CD14-positive monocyte (primary cell): Measurements from ENCODE around the gene HTRA3. TPM values are rescaled to one million over a fixed set of nuclear protein-coding genes. Genes with fewer than 3 reads are reported as not detected.

ENCODE experiments used
- DNase-seq, 3 donors: peaks; one replicate each; pipeline ENCODE4 v3.0.0-alpha.2; 2011 to 2022
- H2AFZ ChIP-seq: 2 replicates; pipeline ENCODE4 v1.6.0; 2012; ENCODE audit warnings: mild to moderate bottlenecking, low read depth, low read length, inconsistent platforms; ENCODE audit not compliant: insufficient read depth, poor library complexity, severe bottlenecking
- H3K27ac ChIP-seq, 2 donors: 1 replicate in 1 of 2; 2 replicates in 1 of 2; pipeline ENCODE4 v1.5.1; 2012 to 2013; ENCODE audit warnings: low read length in 2 of 2, control low read depth in 1 of 2, inconsistent platforms in 1 of 2, low read depth in 1 of 2, mild to moderate bottlenecking in 1 of 2
- H3K27me3 ChIP-seq, 2 donors: one replicate each; pipeline versions ENCODE4 v1.6.0 to v1.6.1; 2011 to 2013; ENCODE audit warnings: low read length in 2 of 2; ENCODE audit not compliant: control insufficient read depth in 2 of 2, insufficient read depth in 2 of 2
- H3K36me3 ChIP-seq, 2 donors: replicated peaks in 1 of 2; 1 replicate in 1 of 2; 2 replicates in 1 of 2; pipeline versions ENCODE4 v1.5.1 to v1.6.1; 2012 to 2013; ENCODE audit warnings: low read length in 2 of 2, control low read depth in 1 of 2, inconsistent platforms in 1 of 2, mild to moderate bottlenecking in 1 of 2; ENCODE audit not compliant: insufficient read depth in 2 of 2, control insufficient read depth in 1 of 2
- H3K4me1 ChIP-seq, 2 donors: 1 replicate in 1 of 2; 2 replicates in 1 of 2; pipeline versions ENCODE4 v1.5.1 to v1.6.1; 2012 to 2013; ENCODE audit warnings: low read length in 2 of 2, control low read depth in 1 of 2, inconsistent platforms in 1 of 2, mild to moderate bottlenecking in 1 of 2, moderate library complexity in 1 of 2; ENCODE audit not compliant: insufficient read depth in 2 of 2, control insufficient read depth in 1 of 2
- H3K4me2 ChIP-seq: replicated peaks from 2 replicates; pipeline ENCODE3; 2012; ENCODE audit warnings: low read length, moderate library complexity, mild to moderate bottlenecking; ENCODE audit not compliant: poor library complexity, severe bottlenecking; ENCODE audit errors: extremely low read depth
- H3K4me3 ChIP-seq, 3 experiments: fragments of 200-600 bp in 1 of 3; sonication (generic) in 1 of 3; replicated peaks in 1 of 3; 1 replicate in 2 of 3; 2 replicates in 1 of 3; pipeline ENCODE4 v1.5.1; 2011 to 2013; ENCODE audit warnings: low read length in 3 of 3, mild to moderate bottlenecking in 3 of 3, control low read depth in 2 of 3, low read depth in 2 of 3, inconsistent platforms in 1 of 3, moderate library complexity in 1 of 3
- H3K79me2 ChIP-seq: 2 replicates; pipeline ENCODE4 v1.6.0; 2012; ENCODE audit warnings: mild to moderate bottlenecking, control low read depth, inconsistent platforms, low read length, moderate library complexity; ENCODE audit not compliant: insufficient read depth
- H3K9ac ChIP-seq: 2 replicates; pipeline ENCODE4 v1.6.0; 2017; ENCODE audit warnings: low read length, mild to moderate bottlenecking; ENCODE audit not compliant: insufficient read depth, poor library complexity, severe bottlenecking
- H3K9me3 ChIP-seq, 2 donors: replicated peaks in 1 of 2; 1 replicate in 1 of 2; 2 replicates in 1 of 2; pipeline versions ENCODE4 v1.5.1 to v1.6.1; 2012 to 2013; ENCODE audit warnings: low read length in 2 of 2, control low read depth in 1 of 2; ENCODE audit not compliant: control insufficient read depth in 1 of 2, insufficient read depth in 1 of 2
- H4K20me1 ChIP-seq: 2 replicates; pipeline ENCODE4 v1.6.0; 2012; ENCODE audit warnings: mild to moderate bottlenecking, low read length, control low read depth, moderate library complexity; ENCODE audit not compliant: insufficient read depth
- H3K27ac Mint-ChIP-seq, 7 donors: one replicate each; pipeline ENCODE4 v1.8.0; 2020; ENCODE audit warnings: mild to moderate bottlenecking in 7 of 7, mixed read lengths in 7 of 7, moderate library complexity in 6 of 7, inconsistent platforms in 2 of 7
- H3K27me3 Mint-ChIP-seq, 3 donors: one replicate each; pipeline ENCODE4 v1.8.0; 2021 to 2022; ENCODE audit warnings: low read depth in 3 of 3, mild to moderate bottlenecking in 3 of 3, mixed read lengths in 3 of 3, moderate library complexity in 3 of 3, inconsistent platforms in 1 of 3
- H3K36me3 Mint-ChIP-seq, 2 donors: one replicate each; pipeline ENCODE4 v1.8.0; 2020; ENCODE audit warnings: mixed read lengths in 2 of 2, inconsistent platforms in 1 of 2, mild to moderate bottlenecking in 1 of 2
- H3K4me1 Mint-ChIP-seq: one replicate; pipeline ENCODE4 v1.8.0; 2020; ENCODE audit warnings: mild to moderate bottlenecking, mixed read lengths
- H3K4me3 Mint-ChIP-seq, 2 donors: one replicate each; pipeline ENCODE4 v1.8.0; 2020; ENCODE audit warnings: mild to moderate bottlenecking in 2 of 2, mixed read lengths in 2 of 2, moderate library complexity in 1 of 2
- H3K9me3 Mint-ChIP-seq, 7 donors: one replicate each; pipeline ENCODE4 v1.8.0; 2020 to 2022; ENCODE audit warnings: mixed read lengths in 7 of 7, mild to moderate bottlenecking in 6 of 7, moderate library complexity in 6 of 7, inconsistent platforms in 2 of 7
- WGBS: methylation state at CpG from one replicate; pipeline ENCODE4 v1.1.5; 2013; ENCODE audit warnings: missing lambda C conversion rate; ENCODE audit not compliant: insufficient coverage; 5-methylcytosine and 5-hydroxymethylcytosine counted together
- intact Hi-C, 2 donors: fragments of 100-400 bp; cut with micrococcal nuclease; formaldehyde crosslinking; loops; one replicate each; pipeline versions ENCODE4 v1.15.0 to v1.15.1; 2023
- polyA plus RNA-seq, 3 donors: library from polyadenylated mRNA; depleted of rRNA in 1 of 3; unstranded in 2 of 3; stranded (reverse) in 1 of 3; fragments of 300-500 nt in 2 of 3; fragments of >200 nt in 1 of 3; fragmentation: Illumina TruSeq in 2 of 3; gene quantifications; 1 replicate in 2 of 3; 2 replicates in 1 of 3; pipeline ENCODE4 v1.2.3, GENCODE V29; 2012 to 2021
- TF ChIP-seq, protein P1 (sequence below): fragments of 200-600 bp; IDR thresholded peaks from one replicate; pipeline ENCODE4 v1.8.0; 2022; ENCODE audit warnings: antibody characterized with exemption, mild to moderate bottlenecking

HTRA3 gene
- polyA plus RNA-seq, 3 donors, result not detected

DNA sequence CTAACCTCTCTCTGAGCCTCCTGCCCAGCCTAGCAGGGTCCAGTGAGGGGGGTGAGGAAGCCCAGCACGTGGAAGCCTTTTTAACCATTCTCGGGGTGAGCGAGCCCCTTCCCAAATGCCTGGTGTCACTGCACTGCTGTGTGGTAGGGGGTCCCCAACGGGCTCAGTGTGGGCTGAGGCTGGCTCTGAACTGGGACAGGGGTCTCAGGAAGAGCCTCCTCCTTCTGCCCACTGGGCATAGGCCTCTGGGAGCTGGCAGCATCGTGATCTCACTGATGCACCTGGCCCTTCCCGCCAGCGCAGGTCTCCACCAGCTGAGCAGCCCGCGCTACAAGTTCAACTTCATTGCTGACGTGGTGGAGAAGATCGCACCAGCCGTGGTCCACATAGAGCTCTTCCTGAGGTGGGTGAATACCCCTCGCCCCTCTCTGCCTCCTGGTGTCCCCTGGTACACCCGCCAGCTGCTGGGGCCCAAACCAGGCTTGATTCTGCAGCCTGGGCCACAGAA, 12.6 kb downstream of the HTRA3 start:
- H3K27ac ChIP-seq, result no peak overlapping the region
- Mint-ChIP-seq H3K27ac (no peak overlapping the region), H3K36me3 (no peaks in the 10 kb centered on the region), H3K4me1 (peaks cover 26% of the 10 kb centered on the region), H3K27me3 (peaks cover 4 to 6% (median 6%) of the 10 kb centered on the region in 3 donors), H3K4me3 (no peak overlapping the region), H3K9me3 (peaks cover 0 to 3% (median under 1%) of the 10 kb centered on the region in 7 donors)
- no peak overlapping the region for H3K4me3 ChIP-seq
- intact Hi-C loops, result no loop called here
- H3K9ac ChIP-seq, result no peak overlapping the region
- H3K36me3 ChIP-seq, result no peaks in the 10 kb centered on the region
- TF ChIP-seq, protein P1, sequence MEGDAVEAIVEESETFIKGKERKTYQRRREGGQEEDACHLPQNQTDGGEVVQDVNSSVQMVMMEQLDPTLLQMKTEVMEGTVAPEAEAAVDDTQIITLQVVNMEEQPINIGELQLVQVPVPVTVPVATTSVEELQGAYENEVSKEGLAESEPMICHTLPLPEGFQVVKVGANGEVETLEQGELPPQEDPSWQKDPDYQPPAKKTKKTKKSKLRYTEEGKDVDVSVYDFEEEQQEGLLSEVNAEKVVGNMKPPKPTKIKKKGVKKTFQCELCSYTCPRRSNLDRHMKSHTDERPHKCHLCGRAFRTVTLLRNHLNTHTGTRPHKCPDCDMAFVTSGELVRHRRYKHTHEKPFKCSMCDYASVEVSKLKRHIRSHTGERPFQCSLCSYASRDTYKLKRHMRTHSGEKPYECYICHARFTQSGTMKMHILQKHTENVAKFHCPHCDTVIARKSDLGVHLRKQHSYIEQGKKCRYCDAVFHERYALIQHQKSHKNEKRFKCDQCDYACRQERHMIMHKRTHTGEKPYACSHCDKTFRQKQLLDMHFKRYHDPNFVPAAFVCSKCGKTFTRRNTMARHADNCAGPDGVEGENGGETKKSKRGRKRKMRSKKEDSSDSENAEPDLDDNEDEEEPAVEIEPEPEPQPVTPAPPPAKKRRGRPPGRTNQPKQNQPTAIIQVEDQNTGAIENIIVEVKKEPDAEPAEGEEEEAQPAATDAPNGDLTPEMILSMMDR, result no peak
- no peak overlapping the region for H3K4me2 ChIP-seq
- no peak overlapping the region for H2AFZ ChIP-seq
- H3K4me1 ChIP-seq, result peaks cover 7 to 14% of the 10 kb centered on the region in 2 donors
- H3K27me3 ChIP-seq, result no peaks in the 10 kb centered on the region
- DNase-seq, result no peak
- WGBS, result 94% methylated on average over 11 of the region's 14 CpGs
- no peaks in the 10 kb centered on the region for H3K9me3 ChIP-seq
- no peaks in the 10 kb centered on the region for H3K79me2 ChIP-seq
- H4K20me1 ChIP-seq, result no peaks in the 10 kb centered on the region

DNA sequence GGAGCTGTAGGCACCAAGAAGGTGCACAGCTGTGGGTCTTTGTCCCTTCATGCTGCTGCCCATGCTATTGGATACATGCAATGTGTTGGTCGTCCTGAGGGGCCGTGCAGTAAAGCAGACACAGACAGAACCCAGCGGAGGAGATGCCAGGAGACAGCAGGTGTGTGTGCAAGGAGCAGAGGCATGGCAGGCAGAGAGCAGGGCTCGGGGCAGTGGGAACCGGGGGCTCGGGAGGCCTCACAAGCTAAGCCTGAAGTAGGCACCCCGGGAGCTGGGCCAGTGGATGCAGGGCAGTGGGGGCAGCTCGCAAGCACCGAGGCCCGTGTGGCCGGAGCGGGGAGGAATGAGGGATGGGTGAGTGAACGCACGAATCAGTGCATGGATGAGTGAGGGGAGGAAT, 13.2 kb downstream of the HTRA3 start:
- TF ChIP-seq, protein P1, result no peak
- WGBS, result 85% methylated on average over 14 of the region's 14 CpGs
- no peaks in the 10 kb centered on the region for H3K79me2 ChIP-seq
- Mint-ChIP-seq H3K9me3 (peaks cover 0 to 4% (median 2%) of the 10 kb centered on the region in 7 donors), H3K27me3 (peaks cover 2 to 6% (median 3%) of the 10 kb centered on the region in 3 donors), H3K36me3 (no peaks in the 10 kb centered on the region), H3K4me3 (no peak overlapping the region), H3K4me1 (peaks cover 28% of the 10 kb centered on the region), H3K27ac (no peak overlapping the region)
- intact Hi-C loops, result no loop called here
- H3K36me3 ChIP-seq, result no peaks in the 10 kb centered on the region
- DNase-seq, result no peak
- H3K4me3 ChIP-seq, result no peak overlapping the region
- no peaks in the 10 kb centered on the region for H3K9me3 ChIP-seq
- no peak overlapping the region for H3K4me2 ChIP-seq
- H3K9ac ChIP-seq, result no peak overlapping the region
- peaks cover 7 to 14% of the 10 kb centered on the region in 2 donors for H3K4me1 ChIP-seq
- H3K27ac ChIP-seq, result no peak overlapping the region
- no peaks in the 10 kb centered on the region for H4K20me1 ChIP-seq
- no peak overlapping the region for H2AFZ ChIP-seq
- no peaks in the 10 kb centered on the region for H3K27me3 ChIP-seq
